Stimulated activated CD4-positive, alpha-beta T cell treated with anti-CD3 and anti-CD28 coated beads, Interleukin-2, amount 100 ng/mL, for 4 hours (primary cell): Measurements from ENCODE around the gene C1orf226.
"Not testable (repeated sequence)": the region's sequence is repeated elsewhere in the genome, so short reads cannot be mapped to it uniquely, and the experiment has no call there.

Source experiments
- DNase-seq: peaks from one replicate; pipeline ENCODE4 v3.0.0-alpha.2; 2020; ENCODE audit warnings: low read depth

C1orf226 gene

GRCh38 chr1:162407539-162407938 lies 26.0 kb downstream of the C1orf226 start:
- DNase-seq, result no peak

- DNase-seq, result no peak
Measured at GRCh38 chr1:162412002-162412401, 30.5 kb downstream of the C1orf226 start, which contains the start of gene SH2D1B. Gene SH2D1B, minus strand, starts transcription at chr1:162412136. Its CDS starts 120 bp downstream, at chr1:162412016.

GRCh38 chr1:162416215-162416614 lies 34.7 kb downstream of the C1orf226 start:
- no peak for DNase-seq

GRCh38 chr1:162416909-162417308 lies 35.4 kb downstream of the C1orf226 start:
- DNase-seq, result no peak

GRCh38 chr1:162417650-162418049 lies 36.1 kb downstream of the C1orf226 start:
- DNase-seq, result no peak

- not testable (repeated sequence) for DNase-seq
Measured at GRCh38 chr1:162418584-162418983, 37.1 kb downstream of the C1orf226 start.

GRCh38 chr1:162419450-162419931 lies 38.0 kb downstream of the C1orf226 start:
- DNase-seq, result not testable (repeated sequence)

- DNase-seq, result no peak
Measured at GRCh38 chr1:162420120-162420519, 38.6 kb downstream of the C1orf226 start.

GRCh38 chr1:162421258-162422164 lies 40.0 kb downstream of the C1orf226 start:
- DNase-seq, result no peak

- no peak for DNase-seq
Measured at GRCh38 chr1:162422662-162423375, 41.3 kb downstream of the C1orf226 start.

GRCh38 chr1:162430583-162430982 lies 49.1 kb downstream of the C1orf226 start:
- no peak for DNase-seq

- DNase-seq, result not testable (repeated sequence)
Measured at GRCh38 chr1:162432977-162433713, 51.6 kb downstream of the C1orf226 start.
